GM12872 (cell line): Measurements from ENCODE around the gene FAM53B.

Experiments used
- CTCF ChIP-seq: IDR thresholded peaks from 3 replicates; pipeline ENCODE4 v1.5.1; 2011; ENCODE audit warnings: low read depth, mild to moderate bottlenecking, low read length, moderate library complexity; ENCODE audit not compliant: insufficient read depth

Gene FAM53B

GRCh38 chr10:124663228-124663627 lies 81.0 kb downstream of the FAM53B start:
- TF ChIP-seq CTCF = no peak

GRCh38 chr10:124661660-124662180 lies 82.5 kb downstream of the FAM53B start:
- no peak for TF ChIP-seq CTCF

- TF ChIP-seq CTCF = no peak
Measured at GRCh38 chr10:124660404-124661125, 83.6 kb downstream of the FAM53B start.

- TF ChIP-seq CTCF = no peak
Measured at GRCh38 chr10:124659380-124659779, 84.8 kb downstream of the FAM53B start.

- TF ChIP-seq CTCF = no peak
Measured at GRCh38 chr10:124658591-124659242, 85.5 kb downstream of the FAM53B start.

GRCh38 chr10:124657806-124658205 lies 86.4 kb downstream of the FAM53B start:
- no peak for TF ChIP-seq CTCF

GRCh38 chr10:124656541-124656940 lies 87.6 kb downstream of the FAM53B start:
- no peak for TF ChIP-seq CTCF
